ENCODE measurements around the gene HSPA8. TPM values are rescaled to one million over a fixed set of nuclear protein-coding genes. Genes with fewer than 3 reads are reported as not detected.

Gene HSPA8
- total RNA-seq, 1 experiment from 2014 or later = 1,124 TPM

DNA sequence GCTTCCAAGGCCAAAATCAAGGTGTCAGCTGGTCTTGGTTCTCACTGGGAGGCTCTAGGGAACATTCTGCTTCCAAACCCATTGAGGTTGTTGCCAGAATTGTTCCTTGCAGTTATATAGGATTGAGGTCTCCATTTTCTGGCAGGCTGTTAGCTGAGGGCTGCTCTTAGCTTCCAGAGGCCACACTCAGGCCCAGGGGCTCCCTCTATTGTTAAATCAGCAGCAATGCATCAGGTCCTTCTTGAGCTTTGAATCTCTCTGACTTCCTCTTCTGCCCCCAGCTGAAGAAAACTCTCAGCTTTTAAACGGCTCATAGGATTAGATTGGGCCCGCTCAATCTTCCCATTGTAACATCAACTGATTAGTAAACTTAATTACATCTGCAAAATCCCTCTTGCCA is 41.0 kb downstream of the HSPA8 start:
- Mint-ChIP-seq H3K9me3 (no peaks in the 10 kb centered on the region), H3K36me3 (no peaks in the 10 kb centered on the region), H3K27me3 (ENCODE audit: low read depth) (peaks cover 9% of the 10 kb centered on the region), H3K4me3 (no peak overlapping the region), H3K4me1 (peaks cover 8% of the 10 kb centered on the region), H3K27ac (no peak overlapping the region)
- DNase-seq (ENCODE audit: low spot score) (peak; percentile 36), ATAC-seq (peak; percentile 95)
- ChIA-PET POLR2A (interaction anchor here (0.6 to 1.0 kb wide), 4 partner anchors 39 to 606 kb away, joined by 3 read pairs; partner anchors contain the start of gene BSX), CTCF (interaction anchor here (0.6 to 2.8 kb wide), 60 partner anchors 9 to 556 kb away, joined by 3 to 55 read pairs (median 4); partner anchors contain the start of genes BSX and HSPA8)
- no peak for TF ChIP-seq ZNF121 (CRISPR knock-in tag; IDR thresholded peaks at IDR 0.05)
- no peak for TF ChIP-seq ETV6 (CRISPR knock-in tag; IDR thresholded peaks at IDR 0.05)
- TF ChIP-seq, protein P1, sequence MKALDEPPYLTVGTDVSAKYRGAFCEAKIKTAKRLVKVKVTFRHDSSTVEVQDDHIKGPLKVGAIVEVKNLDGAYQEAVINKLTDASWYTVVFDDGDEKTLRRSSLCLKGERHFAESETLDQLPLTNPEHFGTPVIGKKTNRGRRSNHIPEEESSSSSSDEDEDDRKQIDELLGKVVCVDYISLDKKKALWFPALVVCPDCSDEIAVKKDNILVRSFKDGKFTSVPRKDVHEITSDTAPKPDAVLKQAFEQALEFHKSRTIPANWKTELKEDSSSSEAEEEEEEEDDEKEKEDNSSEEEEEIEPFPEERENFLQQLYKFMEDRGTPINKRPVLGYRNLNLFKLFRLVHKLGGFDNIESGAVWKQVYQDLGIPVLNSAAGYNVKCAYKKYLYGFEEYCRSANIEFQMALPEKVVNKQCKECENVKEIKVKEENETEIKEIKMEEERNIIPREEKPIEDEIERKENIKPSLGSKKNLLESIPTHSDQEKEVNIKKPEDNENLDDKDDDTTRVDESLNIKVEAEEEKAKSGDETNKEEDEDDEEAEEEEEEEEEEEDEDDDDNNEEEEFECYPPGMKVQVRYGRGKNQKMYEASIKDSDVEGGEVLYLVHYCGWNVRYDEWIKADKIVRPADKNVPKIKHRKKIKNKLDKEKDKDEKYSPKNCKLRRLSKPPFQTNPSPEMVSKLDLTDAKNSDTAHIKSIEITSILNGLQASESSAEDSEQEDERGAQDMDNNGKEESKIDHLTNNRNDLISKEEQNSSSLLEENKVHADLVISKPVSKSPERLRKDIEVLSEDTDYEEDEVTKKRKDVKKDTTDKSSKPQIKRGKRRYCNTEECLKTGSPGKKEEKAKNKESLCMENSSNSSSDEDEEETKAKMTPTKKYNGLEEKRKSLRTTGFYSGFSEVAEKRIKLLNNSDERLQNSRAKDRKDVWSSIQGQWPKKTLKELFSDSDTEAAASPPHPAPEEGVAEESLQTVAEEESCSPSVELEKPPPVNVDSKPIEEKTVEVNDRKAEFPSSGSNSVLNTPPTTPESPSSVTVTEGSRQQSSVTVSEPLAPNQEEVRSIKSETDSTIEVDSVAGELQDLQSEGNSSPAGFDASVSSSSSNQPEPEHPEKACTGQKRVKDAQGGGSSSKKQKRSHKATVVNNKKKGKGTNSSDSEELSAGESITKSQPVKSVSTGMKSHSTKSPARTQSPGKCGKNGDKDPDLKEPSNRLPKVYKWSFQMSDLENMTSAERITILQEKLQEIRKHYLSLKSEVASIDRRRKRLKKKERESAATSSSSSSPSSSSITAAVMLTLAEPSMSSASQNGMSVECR (CRISPR knock-in tag; IDR thresholded peaks at IDR 0.05; ENCODE audit: borderline replicate concordance) = no peak
- no peak for TF ChIP-seq TEAD4 (CRISPR knock-in tag; IDR thresholded peaks at IDR 0.05)
- TF ChIP-seq ATF2 (CRISPR knock-in tag; IDR thresholded peaks at IDR 0.05; ENCODE audit: borderline replicate concordance, low read depth) = no peak
- no peak for TF ChIP-seq CBFB (CRISPR knock-in tag; IDR thresholded peaks at IDR 0.05; ENCODE audit: low read depth)
- no peak for TF ChIP-seq ZNF396 (CRISPR knock-in tag; IDR thresholded peaks at IDR 0.05; ENCODE audit: borderline replicate concordance)
- TF ChIP-seq, protein P2, sequence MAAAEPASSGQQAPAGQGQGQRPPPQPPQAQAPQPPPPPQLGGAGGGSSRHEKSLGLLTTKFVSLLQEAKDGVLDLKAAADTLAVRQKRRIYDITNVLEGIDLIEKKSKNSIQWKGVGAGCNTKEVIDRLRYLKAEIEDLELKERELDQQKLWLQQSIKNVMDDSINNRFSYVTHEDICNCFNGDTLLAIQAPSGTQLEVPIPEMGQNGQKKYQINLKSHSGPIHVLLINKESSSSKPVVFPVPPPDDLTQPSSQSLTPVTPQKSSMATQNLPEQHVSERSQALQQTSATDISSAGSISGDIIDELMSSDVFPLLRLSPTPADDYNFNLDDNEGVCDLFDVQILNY (CRISPR knock-in tag; IDR thresholded peaks at IDR 0.05) = no peak
- no peak for TF ChIP-seq SMAD4 (CRISPR knock-in tag; IDR thresholded peaks at IDR 0.05)
- TF ChIP-seq, protein P3, sequence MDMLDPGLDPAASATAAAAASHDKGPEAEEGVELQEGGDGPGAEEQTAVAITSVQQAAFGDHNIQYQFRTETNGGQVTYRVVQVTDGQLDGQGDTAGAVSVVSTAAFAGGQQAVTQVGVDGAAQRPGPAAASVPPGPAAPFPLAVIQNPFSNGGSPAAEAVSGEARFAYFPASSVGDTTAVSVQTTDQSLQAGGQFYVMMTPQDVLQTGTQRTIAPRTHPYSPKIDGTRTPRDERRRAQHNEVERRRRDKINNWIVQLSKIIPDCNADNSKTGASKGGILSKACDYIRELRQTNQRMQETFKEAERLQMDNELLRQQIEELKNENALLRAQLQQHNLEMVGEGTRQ (CRISPR knock-in tag; IDR thresholded peaks at IDR 0.05) = no peak
- no peak for TF ChIP-seq ZMAT4 (CRISPR knock-in tag; IDR thresholded peaks at IDR 0.05)
- TF ChIP-seq ESRRA (CRISPR knock-in tag; IDR thresholded peaks at IDR 0.05; ENCODE audit: borderline replicate concordance) = no peak
- TF ChIP-seq MAX (CRISPR knock-in tag; IDR thresholded peaks at IDR 0.05) = no peak
- TF ChIP-seq, protein P4, sequence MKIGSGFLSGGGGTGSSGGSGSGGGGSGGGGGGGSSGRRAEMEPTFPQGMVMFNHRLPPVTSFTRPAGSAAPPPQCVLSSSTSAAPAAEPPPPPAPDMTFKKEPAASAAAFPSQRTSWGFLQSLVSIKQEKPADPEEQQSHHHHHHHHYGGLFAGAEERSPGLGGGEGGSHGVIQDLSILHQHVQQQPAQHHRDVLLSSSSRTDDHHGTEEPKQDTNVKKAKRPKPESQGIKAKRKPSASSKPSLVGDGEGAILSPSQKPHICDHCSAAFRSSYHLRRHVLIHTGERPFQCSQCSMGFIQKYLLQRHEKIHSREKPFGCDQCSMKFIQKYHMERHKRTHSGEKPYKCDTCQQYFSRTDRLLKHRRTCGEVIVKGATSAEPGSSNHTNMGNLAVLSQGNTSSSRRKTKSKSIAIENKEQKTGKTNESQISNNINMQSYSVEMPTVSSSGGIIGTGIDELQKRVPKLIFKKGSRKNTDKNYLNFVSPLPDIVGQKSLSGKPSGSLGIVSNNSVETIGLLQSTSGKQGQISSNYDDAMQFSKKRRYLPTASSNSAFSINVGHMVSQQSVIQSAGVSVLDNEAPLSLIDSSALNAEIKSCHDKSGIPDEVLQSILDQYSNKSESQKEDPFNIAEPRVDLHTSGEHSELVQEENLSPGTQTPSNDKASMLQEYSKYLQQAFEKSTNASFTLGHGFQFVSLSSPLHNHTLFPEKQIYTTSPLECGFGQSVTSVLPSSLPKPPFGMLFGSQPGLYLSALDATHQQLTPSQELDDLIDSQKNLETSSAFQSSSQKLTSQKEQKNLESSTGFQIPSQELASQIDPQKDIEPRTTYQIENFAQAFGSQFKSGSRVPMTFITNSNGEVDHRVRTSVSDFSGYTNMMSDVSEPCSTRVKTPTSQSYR (CRISPR knock-in tag; IDR thresholded peaks at IDR 0.05) = no peak
- no peak for TF ChIP-seq SMAD3 (CRISPR knock-in tag; IDR thresholded peaks at IDR 0.05; ENCODE audit: borderline replicate concordance)
- no peak for TF ChIP-seq MXD4 (CRISPR knock-in tag; IDR thresholded peaks at IDR 0.05; ENCODE audit: borderline replicate concordance)
- TF ChIP-seq, protein P5, sequence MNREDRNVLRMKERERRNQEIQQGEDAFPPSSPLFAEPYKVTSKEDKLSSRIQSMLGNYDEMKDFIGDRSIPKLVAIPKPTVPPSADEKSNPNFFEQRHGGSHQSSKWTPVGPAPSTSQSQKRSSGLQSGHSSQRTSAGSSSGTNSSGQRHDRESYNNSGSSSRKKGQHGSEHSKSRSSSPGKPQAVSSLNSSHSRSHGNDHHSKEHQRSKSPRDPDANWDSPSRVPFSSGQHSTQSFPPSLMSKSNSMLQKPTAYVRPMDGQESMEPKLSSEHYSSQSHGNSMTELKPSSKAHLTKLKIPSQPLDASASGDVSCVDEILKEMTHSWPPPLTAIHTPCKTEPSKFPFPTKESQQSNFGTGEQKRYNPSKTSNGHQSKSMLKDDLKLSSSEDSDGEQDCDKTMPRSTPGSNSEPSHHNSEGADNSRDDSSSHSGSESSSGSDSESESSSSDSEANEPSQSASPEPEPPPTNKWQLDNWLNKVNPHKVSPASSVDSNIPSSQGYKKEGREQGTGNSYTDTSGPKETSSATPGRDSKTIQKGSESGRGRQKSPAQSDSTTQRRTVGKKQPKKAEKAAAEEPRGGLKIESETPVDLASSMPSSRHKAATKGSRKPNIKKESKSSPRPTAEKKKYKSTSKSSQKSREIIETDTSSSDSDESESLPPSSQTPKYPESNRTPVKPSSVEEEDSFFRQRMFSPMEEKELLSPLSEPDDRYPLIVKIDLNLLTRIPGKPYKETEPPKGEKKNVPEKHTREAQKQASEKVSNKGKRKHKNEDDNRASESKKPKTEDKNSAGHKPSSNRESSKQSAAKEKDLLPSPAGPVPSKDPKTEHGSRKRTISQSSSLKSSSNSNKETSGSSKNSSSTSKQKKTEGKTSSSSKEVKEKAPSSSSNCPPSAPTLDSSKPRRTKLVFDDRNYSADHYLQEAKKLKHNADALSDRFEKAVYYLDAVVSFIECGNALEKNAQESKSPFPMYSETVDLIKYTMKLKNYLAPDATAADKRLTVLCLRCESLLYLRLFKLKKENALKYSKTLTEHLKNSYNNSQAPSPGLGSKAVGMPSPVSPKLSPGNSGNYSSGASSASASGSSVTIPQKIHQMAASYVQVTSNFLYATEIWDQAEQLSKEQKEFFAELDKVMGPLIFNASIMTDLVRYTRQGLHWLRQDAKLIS (CRISPR knock-in tag; IDR thresholded peaks at IDR 0.05; ENCODE audit: borderline replicate concordance) = no peak
- TF ChIP-seq OVOL2 (CRISPR knock-in tag; IDR thresholded peaks at IDR 0.05; ENCODE audit: borderline replicate concordance) = no peak
- TF ChIP-seq FOXP4 (CRISPR knock-in tag; IDR thresholded peaks at IDR 0.05) = no peak

All from WTC11 (cell line).